Ureter (tissue), 1 donor: Measurements from ENCODE around the gene OR10Z1. TPM values are rescaled to one million over a fixed set of nuclear protein-coding genes. Genes with fewer than 3 reads are reported as not detected.

ENCODE experiments used
- DNase-seq: peaks from one replicate; pipeline ENCODE4 v3.0.0-alpha.2; 2020; ENCODE audit warnings: low spot score
- total RNA-seq: library from RNA; stranded (reverse); gene quantifications from one replicate; pipeline ENCODE4 v1.2.4, GENCODE V29; 2023
- donor health status: DM: yes; HTN: yes; CAD: no.

OR10Z1 gene
- not detected for total RNA-seq

GRCh38 chr1:158604968-158605367, at the start of gene OR10Z1:
Gene OR10Z1 (plus strand): TSS chr1:158605268. CDS start chr1:158606439, 1,171 bp downstream.
- no peak for DNase-seq

- DNase-seq: no peak
These were observed 45.4 kb upstream of the OR10Z1 start for GRCh38 chr1:158559696-158560095.

GRCh38 chr1:158563853-158564252, 41.2 kb upstream of the OR10Z1 start:
- no peak for DNase-seq

GRCh38 chr1:158564608-158565007, 40.5 kb upstream of the OR10Z1 start:
- DNase-seq: no peak

- DNase-seq: no peak
These were observed 34.6 kb upstream of the OR10Z1 start, which contains the start of gene OR6P1 for GRCh38 chr1:158570480-158570879. Gene OR6P1 (minus strand): TSS chr1:158570580. CDS start chr1:158563604, 6,976 bp downstream.

GRCh38 chr1:158572226-158572625, 32.8 kb upstream of the OR10Z1 start:
- no peak for DNase-seq

- no peak for DNase-seq
These were observed 27.5 kb upstream of the OR10Z1 start for GRCh38 chr1:158577561-158577960.

- no peak for DNase-seq
These were observed 25.3 kb upstream of the OR10Z1 start, which contains the start of gene OR10X1 for GRCh38 chr1:158579733-158580132. Gene OR10X1 (minus strand): TSS chr1:158579899. CDS start chr1:158579899, 0 bp downstream.

GRCh38 chr1:158583962-158584361, 21.1 kb upstream of the OR10Z1 start:
- no peak for DNase-seq

- no peak for DNase-seq
These were observed 18.1 kb upstream of the OR10Z1 start for GRCh38 chr1:158586942-158587341.

- no peak for DNase-seq
These were observed 4.3 kb upstream of the OR10Z1 start for GRCh38 chr1:158600735-158601134.

- no peak for DNase-seq
These were observed 2.2 kb downstream of the OR10Z1 start for GRCh38 chr1:158607296-158607695.

GRCh38 chr1:158611916-158612315, 6.8 kb downstream of the OR10Z1 start:
- DNase-seq: no peak

- no peak for DNase-seq
These were observed 8.7 kb downstream of the OR10Z1 start for GRCh38 chr1:158613764-158614163.

GRCh38 chr1:158638146-158638545, 33.1 kb downstream of the OR10Z1 start:
- DNase-seq: no peak

- DNase-seq: no peak
These were observed 33.8 kb downstream of the OR10Z1 start for GRCh38 chr1:158638904-158639303.

GRCh38 chr1:158644449-158644848, 39.4 kb downstream of the OR10Z1 start:
- no peak for DNase-seq

GRCh38 chr1:158646465-158646864, 41.4 kb downstream of the OR10Z1 start:
- no peak for DNase-seq

- DNase-seq: no peak
These were observed 44.0 kb downstream of the OR10Z1 start for GRCh38 chr1:158649052-158649451.

- DNase-seq: no peak
These were observed 47.8 kb downstream of the OR10Z1 start for GRCh38 chr1:158652721-158653334.

GRCh38 chr1:158654086-158654485, 49.0 kb downstream of the OR10Z1 start:
- no peak for DNase-seq

GRCh38 chr1:158654571-158654970, 49.5 kb downstream of the OR10Z1 start:
- no peak for DNase-seq
